ENCODE measurements around the gene PTGIS.
"Not testable (repeated sequence)": the region's sequence is repeated elsewhere in the genome, so short reads cannot be mapped to it uniquely, and the experiment has no call there.

Gene PTGIS

DNA sequence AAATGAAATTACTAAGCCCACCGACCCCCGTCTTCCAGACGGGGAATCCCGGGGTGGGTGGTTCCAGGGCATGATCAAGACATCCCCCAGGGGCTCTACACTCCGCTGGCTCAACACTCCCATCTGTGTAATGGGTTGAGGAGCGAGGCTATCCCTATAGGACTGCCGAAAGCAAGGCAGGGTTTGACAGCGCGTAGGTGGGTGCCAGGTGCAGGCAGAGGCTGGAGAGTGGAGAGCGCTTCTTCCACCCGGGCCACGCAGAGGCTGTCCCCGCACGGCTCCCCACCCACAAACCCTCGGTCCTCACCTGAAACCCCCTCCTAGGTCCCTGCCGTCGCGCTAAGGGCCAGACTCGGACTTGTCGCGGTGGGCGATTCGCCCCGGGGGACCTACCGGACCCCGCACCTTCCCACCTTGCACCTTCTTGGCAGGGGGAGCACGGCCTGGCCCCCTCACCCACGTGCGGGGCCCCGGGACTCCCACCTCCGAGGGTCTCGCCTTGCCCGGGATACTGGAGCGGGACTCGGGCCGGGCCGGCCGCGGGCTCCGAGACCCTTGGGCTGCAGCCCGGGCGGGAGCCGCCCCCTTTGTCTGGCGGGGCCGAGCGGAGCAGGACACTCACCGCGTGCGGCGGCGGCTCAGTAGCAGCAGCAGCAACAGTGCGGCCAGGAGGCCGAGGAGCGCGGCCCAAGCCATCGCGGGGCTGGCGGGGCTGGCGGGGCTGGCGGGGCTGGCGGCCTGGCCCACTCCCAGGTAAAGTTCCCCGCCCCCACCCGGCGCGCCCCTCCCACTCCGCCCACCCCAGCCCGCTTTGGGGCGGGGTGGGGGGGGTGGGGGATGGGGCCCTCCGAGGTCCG, at the start of gene PTGIS:
TSS of gene PTGIS (minus strand) at position 717 of the 857 bp plus-strand sequence. CDS start at position 696, 21 bp downstream.
- DNase-seq: no peak

- DNase-seq: not testable (repeated sequence)
These were observed 49.5 kb upstream of the PTGIS start for GRCh38 chr20:49617394-49617793.

GRCh38 chr20:49616154-49617007, 48.4 kb upstream of the PTGIS start:
- DNase-seq: no peak

DNA sequence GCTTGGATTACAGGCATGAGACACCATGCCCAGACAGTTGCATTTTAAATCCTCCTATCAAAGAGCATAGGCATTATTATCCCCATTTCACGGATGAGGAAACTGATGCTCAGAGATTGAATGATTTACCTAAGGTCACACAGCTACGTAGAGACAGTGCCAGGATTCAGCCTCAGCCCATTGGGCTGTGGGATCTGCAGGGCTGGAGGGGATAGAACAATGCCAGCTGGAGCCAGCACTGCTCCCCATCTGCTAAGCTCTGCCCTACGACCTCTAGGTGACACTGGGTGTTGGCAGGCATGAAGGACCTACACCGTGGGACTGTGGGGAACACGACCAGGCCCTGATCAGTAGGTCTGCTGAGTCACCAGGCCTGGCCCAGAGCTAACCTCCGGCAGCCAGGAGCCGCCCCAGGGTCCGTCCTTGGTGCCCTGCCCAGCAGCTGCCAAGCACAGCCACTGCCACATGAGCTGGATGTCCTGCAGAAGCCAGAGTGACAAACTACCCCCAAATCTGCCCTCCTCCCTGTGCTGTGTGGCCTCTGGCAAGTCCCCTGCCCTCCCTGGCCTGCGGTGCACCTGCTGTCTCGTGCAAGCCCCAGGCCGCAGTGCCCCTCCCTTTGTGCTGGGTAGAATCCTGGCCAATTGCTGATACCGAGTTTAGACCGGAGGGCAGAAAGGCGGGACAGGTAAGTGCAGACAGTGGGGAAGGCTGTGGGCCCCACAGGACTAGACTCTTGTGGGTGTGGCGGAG, 47.6 kb upstream of the PTGIS start:
- no peak for DNase-seq

- not testable (repeated sequence) for DNase-seq
These were observed 47.1 kb upstream of the PTGIS start for GRCh38 chr20:49615051-49615400.

- no peak for DNase-seq
These were observed 46.6 kb upstream of the PTGIS start for GRCh38 chr20:49614338-49615050.

- DNase-seq: no peak
These were observed 44.3 kb upstream of the PTGIS start for GRCh38 chr20:49612127-49612738.

DNA sequence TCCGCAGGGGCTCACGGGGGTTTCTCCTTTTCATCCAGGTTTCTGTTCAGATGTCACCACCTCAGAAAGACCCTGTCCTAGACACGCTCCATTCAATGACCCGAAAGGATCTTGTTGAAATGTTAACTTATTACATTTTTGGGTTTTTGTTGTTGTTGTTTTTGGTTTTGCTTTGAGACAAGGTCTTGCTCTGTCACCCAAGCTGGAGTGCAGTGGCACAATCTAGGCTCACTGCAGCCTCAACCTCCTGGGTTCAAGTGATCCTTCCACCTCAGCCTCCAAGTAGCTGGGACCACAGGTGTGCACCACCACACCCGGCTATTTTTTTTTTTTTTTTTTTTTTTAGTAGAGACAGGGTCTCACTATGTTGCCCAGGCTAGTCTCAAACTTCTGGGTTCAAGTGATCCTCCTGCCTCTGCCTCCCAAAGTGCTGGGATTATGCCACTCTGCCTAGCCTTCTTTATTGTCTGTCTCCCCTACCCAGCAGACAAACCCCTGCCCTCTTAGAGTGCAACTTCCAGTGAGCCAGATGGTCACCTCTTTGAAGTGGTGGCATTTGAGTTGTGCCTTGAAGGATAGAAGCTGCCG, 43.7 kb upstream of the PTGIS start:
- DNase-seq: not testable (repeated sequence)

GRCh38 chr20:49610691-49611538, 43.0 kb upstream of the PTGIS start:
- DNase-seq: no peak

- no peak for DNase-seq
These were observed 41.1 kb upstream of the PTGIS start for GRCh38 chr20:49608752-49609670.

- no peak for DNase-seq
These were observed 39.6 kb upstream of the PTGIS start for GRCh38 chr20:49607568-49607967.

GRCh38 chr20:49603209-49603627, 35.3 kb upstream of the PTGIS start:
- DNase-seq: no peak

GRCh38 chr20:49602345-49603208, 34.6 kb upstream of the PTGIS start:
- no peak for DNase-seq

- DNase-seq: no peak
These were observed 33.4 kb upstream of the PTGIS start for GRCh38 chr20:49601153-49601924.

- no peak for DNase-seq
These were observed 31.8 kb upstream of the PTGIS start for GRCh38 chr20:49599746-49600113.

GRCh38 chr20:49597825-49598395, 30.0 kb upstream of the PTGIS start:
- no peak for DNase-seq

GRCh38 chr20:49595811-49596561, 28.0 kb upstream of the PTGIS start:
- no peak for DNase-seq

Data from NCI-H524 treated with DMSO at 0.1 percent for 48 hours (cell line).